Liver (tissue), 3 donors: ENCODE measurements around the gene CATSPER4.

Experiments
- ATF3 ChIP-seq: IDR thresholded peaks from 2 replicates; pipeline ENCODE4 v1.6.1; 2016; ENCODE audit warnings: antibody characterized with exemption
- CTCF ChIP-seq: fragments of 150-350 bp; IDR thresholded peaks from 2 replicates; pipeline ENCODE4 v1.5.1; 2017; ENCODE audit warnings: improper control_type of control experiment, low read depth, low read length; ENCODE audit not compliant: missing input control
- donor health status: healthy.
- donor health status: healthy.

GRCh38 chr1:26168410-26169197 lies 21.8 kb upstream of the CATSPER4 start, which contains the start of gene C1orf232:
- no peak for TF ChIP-seq ATF3
- no peak for TF ChIP-seq CTCF
